HG03196 (cell line): ENCODE results near the gene FCAR.
"Not testable (repeated sequence)": the region's sequence is repeated elsewhere in the genome, so short reads cannot be mapped to it uniquely, and the experiment has no call there.

Experiments used
- ATAC-seq: cut with Tn5 transposase; IDR thresholded peaks from one replicate; pipeline ENCODE4 v1.9.1; 2021; ENCODE audit not compliant: unreplicated experiment

FCAR gene

DNA sequence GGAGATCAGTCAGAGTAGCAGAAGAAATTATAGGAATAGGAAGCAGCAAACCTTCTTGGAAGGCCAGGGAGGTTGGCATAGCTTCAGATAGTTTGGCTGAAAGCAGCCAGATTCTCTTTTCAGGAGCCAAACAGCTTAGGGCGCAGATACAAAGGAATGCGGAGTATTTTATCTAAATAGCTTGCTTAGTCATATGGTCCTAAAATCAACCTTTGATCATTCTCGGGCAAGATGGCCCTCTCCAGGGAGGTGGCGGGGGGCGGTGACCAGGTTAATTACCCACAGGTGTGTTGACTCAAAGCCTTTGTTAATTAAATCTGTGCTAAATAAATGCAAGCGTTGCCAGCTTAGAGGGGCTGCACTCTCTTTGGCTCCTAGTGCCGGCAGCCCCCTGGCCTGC, 19.4 kb downstream of the FCAR start:
- ATAC-seq, result no peak

DNA sequence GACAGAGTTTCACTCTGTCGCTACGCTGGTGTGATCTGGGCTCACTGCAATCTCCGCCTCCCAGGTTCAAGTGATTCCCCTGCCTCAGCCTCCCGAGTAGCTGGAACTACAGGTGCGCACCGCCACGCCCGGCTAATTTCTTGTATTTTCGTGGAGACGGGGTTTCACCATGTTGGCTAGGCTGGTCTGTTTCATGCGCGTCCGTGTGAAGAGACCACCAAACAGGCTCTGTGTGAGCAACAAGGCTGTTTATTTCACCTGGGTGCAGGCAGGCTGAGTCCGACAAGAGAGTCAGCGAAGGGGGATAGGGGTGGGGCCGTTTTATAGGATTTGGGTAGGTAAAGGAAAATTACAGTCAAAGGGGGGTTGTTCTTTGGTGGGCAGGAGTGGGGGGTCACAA, 20.1 kb downstream of the FCAR start:
- ATAC-seq, result not testable (repeated sequence)

GRCh38 chr19:54896036-54896435, 22.0 kb downstream of the FCAR start:
- no peak for ATAC-seq

GRCh38 chr19:54898685-54899084, 24.6 kb downstream of the FCAR start:
- not testable (repeated sequence) for ATAC-seq

DNA sequence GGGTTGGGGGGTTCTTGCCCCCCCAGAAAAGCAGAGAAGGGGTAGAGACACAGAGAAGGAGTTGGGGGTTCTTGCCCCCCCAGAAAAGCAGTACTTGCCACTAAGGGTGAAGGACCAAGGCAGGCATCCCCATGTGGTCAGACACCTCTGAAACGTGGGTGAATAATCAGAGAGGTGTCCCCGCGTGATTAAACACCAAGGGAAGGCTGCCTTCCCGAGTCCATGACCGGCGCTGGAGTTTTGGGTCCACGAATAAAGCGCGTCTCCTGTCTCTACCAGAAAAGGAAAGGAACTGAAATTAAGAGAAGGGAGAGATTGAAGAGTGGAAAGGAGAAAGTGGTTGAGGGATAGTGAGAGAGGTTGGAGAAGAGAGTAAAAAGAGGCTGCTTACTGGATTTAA, 25.6 kb downstream of the FCAR start:
- not testable (repeated sequence) for ATAC-seq

GRCh38 chr19:54901153-54901552, 27.1 kb downstream of the FCAR start:
- not testable (repeated sequence) for ATAC-seq

DNA sequence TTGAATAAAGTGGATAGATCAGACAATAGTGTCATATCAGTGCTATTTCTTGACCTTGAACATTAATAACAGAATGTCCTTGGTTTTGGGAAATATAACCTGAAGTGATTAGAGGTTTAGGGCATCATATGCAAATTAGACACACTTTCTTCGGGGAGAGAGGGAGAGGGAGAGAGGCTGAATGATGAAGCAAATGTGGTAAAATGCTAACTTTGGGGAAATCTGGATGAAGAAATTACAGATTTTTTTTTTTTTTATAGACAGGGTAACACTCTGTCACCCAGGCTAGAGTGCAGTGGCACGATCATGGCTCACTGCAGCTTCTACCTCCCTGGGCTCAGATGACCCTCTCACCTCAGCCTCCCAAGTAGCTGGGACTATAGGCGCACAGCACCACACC, 28.0 kb downstream of the FCAR start:
- no peak for ATAC-seq

GRCh38 chr19:54903303-54903702, 29.3 kb downstream of the FCAR start:
- no peak for ATAC-seq

DNA sequence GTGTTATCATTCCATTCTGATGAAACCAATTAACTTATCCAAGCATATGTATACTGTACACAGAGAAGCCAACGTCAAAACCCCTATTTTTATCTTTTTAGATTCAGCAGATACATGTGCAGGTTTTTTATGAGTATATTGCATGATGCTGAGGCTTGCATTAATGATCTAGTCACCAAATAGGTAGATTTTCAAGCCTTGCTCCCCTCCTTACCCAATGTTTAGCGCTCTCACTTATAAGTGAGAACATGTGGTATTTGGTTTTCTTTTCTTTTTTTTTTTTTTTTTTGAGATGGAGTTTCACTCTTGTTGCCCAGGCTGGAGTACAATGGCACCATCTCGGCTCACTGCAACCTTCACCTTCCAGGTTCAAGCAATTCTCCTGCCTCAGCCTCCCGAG, 30.2 kb downstream of the FCAR start:
- not testable (repeated sequence) for ATAC-seq

- ATAC-seq, result no peak
These were observed 31.4 kb downstream of the FCAR start for GRCh38 chr19:54905421-54905802.

DNA sequence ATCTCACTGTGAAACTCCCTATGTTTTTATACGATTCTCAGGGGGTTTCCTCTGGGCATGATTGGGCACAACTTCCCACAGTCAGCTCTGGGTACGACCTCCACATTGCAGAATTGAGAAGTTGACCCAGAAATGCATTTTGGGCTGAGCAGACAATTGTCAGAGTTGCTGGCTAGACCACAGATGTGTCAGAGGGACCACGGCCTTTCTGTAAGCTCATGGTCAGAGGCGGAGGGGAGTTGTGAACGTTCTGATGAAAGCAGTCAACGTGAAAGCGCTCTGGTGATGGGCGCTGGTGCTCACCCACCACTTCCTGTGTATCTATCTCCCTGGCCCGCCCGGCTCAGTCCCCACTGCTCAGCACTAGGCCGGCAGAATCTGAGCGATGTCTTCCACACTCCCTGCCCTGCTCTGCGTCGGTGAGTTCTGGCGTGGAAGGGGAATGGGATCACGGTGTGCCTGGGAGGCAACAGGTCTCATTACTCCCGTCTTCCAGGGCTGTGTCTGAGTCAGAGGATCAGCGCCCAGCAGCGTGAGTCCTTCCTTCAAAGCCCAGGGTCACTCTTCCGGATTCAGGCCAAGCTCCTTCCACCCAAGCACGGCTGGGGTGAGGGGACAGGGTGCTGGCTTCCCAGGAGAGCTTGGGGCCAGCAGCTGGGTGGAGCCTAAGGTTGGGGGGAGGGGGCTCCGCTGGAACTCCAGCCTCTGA, 31.9 kb downstream of the FCAR start, which contains the start of gene NCR1:
Gene NCR1 (plus strand): TSS at position 346 of the 709 bp plus-strand sequence. CDS start 40 bp downstream, at position 386.
- no peak for ATAC-seq

GRCh38 chr19:54906819-54907218, 32.8 kb downstream of the FCAR start:
- ATAC-seq, result no peak

DNA sequence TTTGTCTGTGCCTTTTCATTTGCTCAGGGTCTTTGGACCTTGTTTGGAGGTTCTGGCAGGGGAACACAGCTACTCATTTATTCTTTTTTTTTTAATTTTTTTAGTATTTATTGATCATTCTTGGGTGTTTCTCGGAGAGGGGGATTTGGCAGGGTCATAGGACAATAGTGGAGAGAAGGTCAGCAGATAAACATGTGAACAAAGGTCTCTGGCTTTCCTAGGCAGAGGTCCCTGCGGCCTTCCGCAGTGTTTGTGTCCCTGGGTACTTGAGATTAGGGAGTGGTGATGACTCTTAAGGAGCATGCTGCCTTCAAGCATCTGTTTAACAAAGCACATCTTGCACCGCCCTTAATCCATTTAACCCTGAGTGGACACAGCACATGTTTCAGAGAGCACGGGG, 33.9 kb downstream of the FCAR start:
- not testable (repeated sequence) for ATAC-seq

- no peak for ATAC-seq
These were observed 42.8 kb downstream of the FCAR start for GRCh38 chr19:54916822-54917221.

DNA sequence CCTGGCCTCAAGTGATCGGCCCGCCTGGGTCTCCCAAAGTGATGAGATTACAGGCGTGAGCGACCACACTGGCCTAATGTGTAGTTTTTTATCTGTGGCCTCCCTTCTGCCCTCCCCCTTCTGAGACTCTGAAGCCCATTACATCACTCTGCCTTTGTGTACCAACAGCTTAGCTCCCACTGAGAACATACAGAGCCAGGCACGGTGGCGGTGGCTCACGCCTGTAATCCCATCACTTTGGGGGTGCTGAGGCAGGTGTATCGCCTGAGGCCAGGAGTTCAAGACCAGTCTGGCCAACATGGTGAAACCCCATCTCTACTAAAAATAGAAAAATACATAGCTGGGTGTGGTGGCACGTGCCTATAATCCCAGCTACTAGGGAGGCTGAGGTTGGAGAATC, 44.5 kb downstream of the FCAR start:
- ATAC-seq, result no peak

- not testable (repeated sequence) for ATAC-seq
These were observed 45.9 kb downstream of the FCAR start for GRCh38 chr19:54919646-54920563.

DNA sequence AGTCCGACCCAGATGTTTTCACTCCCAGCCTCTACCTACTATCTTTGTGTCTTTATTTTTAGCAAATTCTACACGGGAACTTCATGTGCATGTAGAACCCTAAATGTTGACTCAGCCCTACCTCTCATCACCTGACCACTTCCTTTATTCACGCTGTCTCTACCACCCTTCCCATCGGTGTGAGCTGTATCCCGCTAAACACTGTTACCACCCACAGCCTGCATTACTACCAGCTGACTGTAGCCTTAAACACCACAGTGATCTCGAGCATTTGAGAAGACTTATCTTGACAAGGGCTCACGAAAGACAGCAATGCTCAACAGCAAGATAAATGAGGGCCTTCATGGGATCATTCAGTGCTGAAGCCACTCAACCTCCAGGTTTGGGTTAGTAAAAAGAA, 47.0 kb downstream of the FCAR start:
- no peak for ATAC-seq

DNA sequence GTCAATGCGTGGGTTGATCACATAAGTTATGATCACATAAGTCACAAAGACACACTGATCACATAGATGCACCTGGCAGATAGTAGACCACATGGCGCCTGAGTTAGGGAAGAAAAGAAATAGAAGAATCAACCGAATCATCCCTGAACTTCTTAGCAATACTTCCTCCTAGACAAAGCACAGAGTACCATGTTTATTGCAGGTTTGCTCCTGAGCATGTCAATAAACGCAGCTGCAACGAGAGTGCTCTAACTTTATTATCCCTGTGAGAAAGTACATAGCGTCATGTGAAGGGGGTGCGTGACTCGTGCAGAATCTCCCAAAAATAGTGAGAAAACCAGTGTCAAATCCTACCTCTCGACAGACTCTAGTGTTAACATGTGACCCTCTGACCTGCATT, 49.2 kb downstream of the FCAR start:
- ATAC-seq, result no peak

- no peak for ATAC-seq
These were observed 54.3 kb downstream of the FCAR start for GRCh38 chr19:54928299-54928698.

DNA sequence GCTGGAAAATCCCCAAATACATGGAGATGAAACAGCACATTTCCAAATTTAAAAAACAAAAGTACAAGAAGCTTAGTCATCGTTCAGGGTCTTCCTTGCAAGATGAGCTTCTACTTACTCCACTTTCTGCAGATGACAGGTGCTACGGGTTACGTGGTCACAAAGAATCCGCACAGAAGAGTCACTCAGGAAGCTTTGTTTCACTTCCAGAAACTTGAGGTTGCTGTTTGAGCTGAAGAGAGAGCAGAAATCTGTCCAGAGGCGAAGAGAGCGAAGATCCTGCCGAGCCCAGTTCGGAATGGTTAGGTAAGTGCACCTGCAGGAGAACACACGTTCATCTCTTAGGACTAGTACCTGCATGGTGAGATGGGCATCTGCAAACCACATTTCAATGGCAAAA, 63.9 kb downstream of the FCAR start:
- ATAC-seq, result no peak

- ATAC-seq, result no peak
These were observed 64.9 kb downstream of the FCAR start for GRCh38 chr19:54938906-54939305.

- ATAC-seq, result not testable (repeated sequence)
These were observed 65.5 kb downstream of the FCAR start for GRCh38 chr19:54939538-54939937.
